ENCODE measurements around the gene CDNF.

- TF ChIP-seq CTCF (IDR thresholded peaks at IDR 0.05): no peak
- TF ChIP-seq POLR2A (IDR thresholded peaks at IDR 0.05): no peak
Measured at GRCh38 chr10:14876764-14877163, 38.9 kb upstream of the CDNF start.
